NB4 (cell line): ENCODE measurements around the gene FTCD.

Experiments
- DNase-seq: peaks from one replicate; pipeline ENCODE4 v3.0.0; 2010; ENCODE audit warnings: low read depth
- H3K4me3 ChIP-seq: one replicate; pipeline ENCODE4 v1.5.1; 2011; ENCODE audit warnings: mild to moderate bottlenecking, low read depth, low read length, moderate library complexity
- CTCF ChIP-seq: IDR thresholded peaks from one replicate; pipeline ENCODE4 v1.5.1; 2012; ENCODE audit warnings: low read depth, low read length
- MYC ChIP-seq: IDR thresholded peaks from 2 replicates; pipeline ENCODE4 v1.6.1; 2011; ENCODE audit warnings: low read depth, low read length
- POLR2A ChIP-seq: IDR thresholded peaks from 2 replicates; pipeline ENCODE4 v1.6.1; 2011; ENCODE audit warnings: mild to moderate bottlenecking; ENCODE audit not compliant: insufficient read length; ENCODE audit errors: extremely low read depth
- TF ChIP-seq, protein P1 (sequence below): IDR thresholded peaks from 2 replicates; pipeline ENCODE4 v1.6.1; 2011; ENCODE audit warnings: low read depth, low read length

The FTCD gene

DNA sequence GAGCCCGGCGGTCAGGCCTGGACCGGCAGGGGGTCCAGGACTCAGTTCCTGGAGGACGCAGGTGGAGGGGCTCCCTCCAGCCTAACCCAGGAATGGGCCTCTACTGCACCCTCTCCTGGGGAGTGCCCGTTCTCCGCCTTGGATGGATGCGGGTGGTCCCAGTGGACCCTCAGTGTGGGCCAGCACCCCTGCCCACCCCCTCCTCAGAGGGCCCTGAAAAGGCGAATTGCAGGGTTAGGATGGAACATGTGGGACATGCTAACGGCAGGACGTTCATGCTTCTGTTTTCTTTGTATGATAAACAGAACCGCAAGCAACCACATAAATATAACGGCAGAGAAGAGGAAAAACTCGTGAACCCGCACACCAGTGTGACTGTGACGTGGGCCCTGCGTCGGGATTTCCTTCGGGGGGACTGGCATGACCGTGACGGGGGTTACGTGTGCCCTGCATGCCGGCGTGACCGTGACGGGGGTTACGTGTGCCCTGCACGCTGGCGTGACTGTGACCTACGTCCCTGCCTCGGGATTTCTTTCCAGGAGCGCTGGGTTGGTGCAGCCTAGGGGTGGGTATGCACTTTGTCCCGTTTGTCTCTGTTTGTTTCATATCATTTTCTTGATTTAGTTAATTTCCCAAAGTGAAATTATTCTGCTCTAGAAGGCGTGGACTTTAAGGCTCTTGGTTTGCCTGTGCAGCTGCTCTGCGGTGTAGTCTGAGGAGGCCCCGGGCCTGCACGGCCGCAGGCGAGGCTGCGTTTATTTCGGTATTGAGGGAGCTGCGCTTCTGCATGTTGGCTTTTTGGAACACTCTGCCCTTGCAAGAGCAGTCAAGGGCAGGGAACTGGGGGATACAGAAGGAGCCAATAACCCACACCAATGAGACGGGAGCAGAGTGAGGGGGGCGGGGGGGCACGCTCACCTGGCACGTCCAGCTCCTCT, 3.1 kb downstream of the FTCD start:
- no peak for DNase-seq
- H3K4me3 ChIP-seq = no peak overlapping the region
- TF ChIP-seq, protein P1, sequence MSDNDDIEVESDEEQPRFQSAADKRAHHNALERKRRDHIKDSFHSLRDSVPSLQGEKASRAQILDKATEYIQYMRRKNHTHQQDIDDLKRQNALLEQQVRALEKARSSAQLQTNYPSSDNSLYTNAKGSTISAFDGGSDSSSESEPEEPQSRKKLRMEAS = no peak
- TF ChIP-seq POLR2A (no peak), CTCF (no peak), MYC (no peak)

GRCh38 chr21:46151261-46151988, 4.0 kb downstream of the FTCD start:
- TF ChIP-seq MYC (no peak), POLR2A (no peak), CTCF (no peak)
- TF ChIP-seq, protein P1 = no peak
- no peak overlapping the region for H3K4me3 ChIP-seq
- DNase-seq = no peak

- no peak overlapping the region for H3K4me3 ChIP-seq
- TF ChIP-seq CTCF (no peak), POLR2A (no peak), MYC (no peak)
- TF ChIP-seq, protein P1 = no peak
- DNase-seq = no peak
Observed at GRCh38 chr21:46150491-46151121, 4.8 kb downstream of the FTCD start.

DNA sequence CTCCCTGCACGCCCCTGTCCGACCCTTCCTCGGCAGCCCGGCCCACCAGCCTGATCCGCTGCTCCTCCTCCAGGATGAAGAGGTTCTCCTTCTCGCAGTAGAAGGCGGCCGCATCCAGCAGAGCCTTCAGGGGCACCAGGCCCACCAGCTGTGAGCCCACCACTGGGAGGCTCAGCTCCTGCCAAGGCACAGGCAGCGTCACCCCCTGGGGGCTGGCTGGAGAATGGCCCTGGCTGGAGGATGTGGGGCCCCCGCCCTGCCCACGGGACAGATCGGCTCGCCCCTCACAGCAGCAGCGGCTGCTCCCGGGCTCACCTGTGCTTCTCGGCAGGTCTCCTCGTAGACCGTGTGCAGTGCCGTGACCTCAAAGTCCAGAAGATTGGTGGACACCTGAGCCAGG, 5.3 kb downstream of the FTCD start:
- no peak for DNase-seq
- TF ChIP-seq MYC = no peak
- no peak for TF ChIP-seq POLR2A
- TF ChIP-seq CTCF = no peak
- TF ChIP-seq, protein P1 = no peak
- no peak overlapping the region for H3K4me3 ChIP-seq

- TF ChIP-seq POLR2A (no peak), CTCF (no peak), MYC (no peak)
- TF ChIP-seq, protein P1 = no peak
- DNase-seq = no peak
- no peak overlapping the region for H3K4me3 ChIP-seq
Observed at GRCh38 chr21:46149205-46149901, 6.0 kb downstream of the FTCD start.
